Ascending aorta (tissue), 2 donors: ENCODE measurements around the gene NTSR1. TPM values are rescaled to one million over a fixed set of nuclear protein-coding genes. Genes with fewer than 3 reads are reported as not detected.

ENCODE experiments used
- DNase-seq, 2 donors: peaks; one replicate each; pipeline ENCODE4 v3.0.0-alpha.2; 2019; ENCODE audit warnings: low spot score in 2 of 2
- H3K27ac ChIP-seq, 2 donors: fragments of 200-600 bp; sonication (generic); one replicate each; pipeline ENCODE4 v1.5.1; 2016 to 2017; ENCODE audit warnings: mild to moderate bottlenecking in 1 of 2
- H3K27me3 ChIP-seq: fragments of 200-600 bp; sonication (generic); one replicate; pipeline ENCODE4 v1.5.1; 2017
- H3K36me3 ChIP-seq, 2 donors: fragments of 200-600 bp; sonication (generic); one replicate each; pipeline ENCODE4 v1.5.1; 2016
- H3K4me1 ChIP-seq, 2 donors: fragments of 200-600 bp; sonication (generic); one replicate each; pipeline ENCODE4 v1.5.1; 2016 to 2017; ENCODE audit warnings: mild to moderate bottlenecking in 1 of 2
- H3K4me3 ChIP-seq, 2 donors: fragments of 200-600 bp; sonication (generic); one replicate each; pipeline ENCODE4 v1.5.1; 2016 to 2017; ENCODE audit warnings: mild to moderate bottlenecking in 1 of 2
- H3K9me3 ChIP-seq, 2 donors: fragments of 200-600 bp; sonication (generic); one replicate each; pipeline ENCODE4 v1.5.1; 2016
- CTCF ChIP-seq, 3 experiments: fragments of 200-600 bp in 2 of 3; fragments of 450-650 bp in 1 of 3; sonication (generic) in 2 of 3; IDR thresholded peaks; one replicate each; pipeline ENCODE4 v1.5.1; 2016 to 2019; ENCODE audit warnings: antibody characterized with exemption in 3 of 3, mild to moderate bottlenecking in 1 of 3, moderate library complexity in 1 of 3
- intact Hi-C: fragments of 100-400 bp; cut with DNase I; formaldehyde crosslinking; loops from one replicate; pipeline ENCODE4 v1.15.1; 2023
- total RNA-seq: library from RNA; depleted of rRNA; stranded (reverse); fragments of >200 nt; gene quantifications from one replicate; pipeline ENCODE4 v1.1.0, GENCODE V29; 2016

NTSR1 gene
- total RNA-seq, 1 donor from 2014 or later: not detected

DNA sequence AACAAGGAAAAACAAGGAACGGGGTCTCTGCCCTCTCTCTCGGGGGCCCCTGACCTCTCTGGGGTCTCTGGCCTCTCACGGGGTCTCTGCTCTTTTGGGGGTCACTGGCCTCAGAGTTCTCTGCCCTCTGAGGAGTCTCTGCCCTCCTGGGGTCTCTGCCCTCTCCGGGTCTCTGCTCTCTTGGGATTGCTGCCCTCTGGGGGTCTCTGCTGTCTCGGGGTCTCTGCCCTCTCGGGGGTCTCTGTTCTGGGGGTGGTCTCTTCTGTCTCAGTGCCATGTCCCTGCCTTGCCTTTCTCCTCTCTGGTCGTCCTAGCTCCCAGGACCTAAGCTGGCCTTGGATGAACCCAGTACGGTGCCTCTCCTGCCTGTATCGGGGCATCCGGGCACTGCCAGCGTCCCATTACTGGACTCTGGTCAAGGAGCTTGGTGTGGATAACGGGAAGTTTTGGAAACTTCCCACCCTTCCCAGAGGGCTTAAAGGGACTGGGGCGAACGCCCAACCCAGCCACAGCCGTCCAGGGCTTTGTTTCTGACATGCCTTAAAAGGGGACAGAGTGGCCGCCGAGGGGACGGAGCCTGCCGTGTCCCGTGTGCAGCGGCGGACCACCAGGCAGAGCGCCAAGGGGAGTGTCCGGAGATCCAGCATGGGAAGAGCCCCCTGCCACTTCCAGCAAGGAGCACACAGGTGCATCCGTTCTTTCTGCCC lies 62.9 kb downstream of the NTSR1 start:
- TF ChIP-seq CTCF (IDR thresholded peaks at IDR 0.05): no peak
- Histone ChIP-seq H3K4me1 (peaks cover 0 to 3% of the 10 kb centered on the region in 2 donors), H3K9me3 (no peaks in the 10 kb centered on the region), H3K27me3 (no peaks in the 10 kb centered on the region), H3K27ac (no peak overlapping the region), H3K4me3 (no peak overlapping the region), H3K36me3 (no peaks in the 10 kb centered on the region)
- no peak for DNase-seq
- intact Hi-C loops: no loop called here

DNA sequence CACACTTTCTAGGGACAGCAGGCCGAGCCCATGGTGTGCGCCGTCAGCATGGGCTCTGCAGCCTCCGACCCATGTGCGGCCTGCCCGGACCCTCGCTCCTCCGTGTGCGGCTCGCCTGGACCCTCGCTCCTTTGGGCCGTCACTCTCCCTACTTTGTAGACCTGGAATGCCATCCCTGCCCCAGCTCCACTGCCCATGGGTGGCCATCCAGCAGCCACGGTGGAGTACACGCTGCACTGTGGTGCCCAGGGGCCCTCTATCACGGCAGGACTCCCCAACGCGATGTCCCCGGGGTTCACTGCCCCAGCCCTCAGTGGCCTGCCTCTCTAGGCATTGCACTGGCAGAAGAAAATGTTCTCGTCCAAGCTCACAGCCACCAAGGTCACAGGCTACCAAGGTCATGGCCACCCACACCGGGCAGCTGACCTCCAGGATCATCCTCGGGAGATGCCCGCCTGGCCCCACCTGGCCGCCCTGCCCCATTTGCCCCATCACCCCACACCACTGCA lies 63.5 kb downstream of the NTSR1 start:
- no peak for TF ChIP-seq CTCF (IDR thresholded peaks at IDR 0.05)
- H3K4me3 ChIP-seq: no peak overlapping the region
- no peaks in the 10 kb centered on the region for H3K9me3 ChIP-seq
- intact Hi-C loops: no loop called here
- H3K27ac ChIP-seq: no peak overlapping the region
- no peaks in the 10 kb centered on the region for H3K27me3 ChIP-seq
- no peaks in the 10 kb centered on the region for H3K36me3 ChIP-seq
- peaks cover 0 to 3% of the 10 kb centered on the region in 2 donors for H3K4me1 ChIP-seq
- no peak for DNase-seq

GRCh38 chr20:62772619-62772989 lies 64.0 kb downstream of the NTSR1 start:
- no peak for TF ChIP-seq CTCF (IDR thresholded peaks at IDR 0.05)
- H3K4me1 ChIP-seq: peaks cover 0 to 3% of the 10 kb centered on the region in 2 donors
- DNase-seq: no peak
- no peaks in the 10 kb centered on the region for H3K36me3 ChIP-seq
- no peak overlapping the region for H3K27ac ChIP-seq
- H3K27me3 ChIP-seq: no peaks in the 10 kb centered on the region
- H3K4me3 ChIP-seq: no peak overlapping the region
- intact Hi-C loops: no loop called here
- no peaks in the 10 kb centered on the region for H3K9me3 ChIP-seq

DNA sequence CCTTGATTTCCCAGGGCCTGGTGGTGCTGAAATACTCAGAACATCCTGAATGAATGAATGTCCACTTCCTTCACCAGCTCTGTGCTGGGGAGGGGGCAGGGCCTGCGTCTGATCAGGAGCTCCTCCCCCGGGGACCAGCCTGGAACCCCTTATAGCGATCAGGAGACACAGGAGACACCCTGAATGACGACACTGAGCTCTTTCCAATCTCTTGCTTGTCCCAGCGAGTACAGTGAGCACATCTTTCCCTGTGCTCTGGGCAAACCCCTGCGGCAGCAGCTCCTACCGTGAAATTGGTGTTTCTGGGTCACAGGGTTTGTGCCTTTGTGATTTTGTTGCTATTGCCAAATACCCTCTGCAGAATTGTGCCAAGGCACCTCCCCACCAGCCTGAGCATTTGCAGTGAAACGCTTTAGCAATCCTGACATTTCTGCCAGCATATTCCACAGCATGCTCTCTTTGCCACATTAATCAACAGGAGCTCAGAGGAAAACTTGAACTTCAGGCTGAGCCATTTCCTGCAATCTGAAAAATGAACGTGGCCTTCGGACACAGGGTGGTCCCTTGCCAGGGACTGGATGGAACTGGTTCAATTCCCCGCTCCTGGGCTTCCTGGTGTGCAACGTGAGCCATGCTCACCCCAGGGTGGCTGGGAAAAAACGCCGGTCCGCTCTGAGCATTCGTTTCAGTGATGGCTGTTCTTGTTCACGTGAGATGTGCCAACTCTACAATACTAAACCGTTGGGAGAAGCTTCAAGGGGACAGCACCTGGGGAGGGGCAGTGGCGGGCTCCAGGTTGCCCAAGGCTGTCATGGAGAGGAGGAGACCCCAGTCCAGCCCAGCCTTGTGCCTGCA lies 64.6 kb downstream of the NTSR1 start:
- Histone ChIP-seq H3K36me3 (no peaks in the 10 kb centered on the region), H3K4me1 (peaks cover 0 to 3% of the 10 kb centered on the region in 2 donors), H3K4me3 (no peak overlapping the region), H3K27me3 (no peaks in the 10 kb centered on the region), H3K27ac (no peak overlapping the region), H3K9me3 (no peaks in the 10 kb centered on the region)
- no peak for DNase-seq
- no peak for TF ChIP-seq CTCF (IDR thresholded peaks at IDR 0.05)
- intact Hi-C loops: no loop called here

- H3K27me3 ChIP-seq: no peaks in the 10 kb centered on the region
- intact Hi-C loops: no loop called here
- H3K9me3 ChIP-seq: no peaks in the 10 kb centered on the region
- H3K36me3 ChIP-seq: no peaks in the 10 kb centered on the region
- no peak overlapping the region for H3K4me3 ChIP-seq
- TF ChIP-seq CTCF (IDR thresholded peaks at IDR 0.05): no peak
- no peak for DNase-seq
- no peak overlapping the region for H3K27ac ChIP-seq
- peaks cover 0 to 3% of the 10 kb centered on the region in 2 donors for H3K4me1 ChIP-seq
These were observed 65.4 kb downstream of the NTSR1 start for GRCh38 chr20:62773845-62774714.
